NCI-H2196 (cell line): ENCODE data around the gene TM2D3.
A peak's percentile ranks its signal among the peaks of the same experiment; 100 is the strongest.

Source experiments
- DNase-seq: peaks from one replicate; lab custom pipeline; 2025; ENCODE audit not compliant: unreplicated experiment; lab: John Stamatoyannopoulos, UW

TM2D3 gene

DNA sequence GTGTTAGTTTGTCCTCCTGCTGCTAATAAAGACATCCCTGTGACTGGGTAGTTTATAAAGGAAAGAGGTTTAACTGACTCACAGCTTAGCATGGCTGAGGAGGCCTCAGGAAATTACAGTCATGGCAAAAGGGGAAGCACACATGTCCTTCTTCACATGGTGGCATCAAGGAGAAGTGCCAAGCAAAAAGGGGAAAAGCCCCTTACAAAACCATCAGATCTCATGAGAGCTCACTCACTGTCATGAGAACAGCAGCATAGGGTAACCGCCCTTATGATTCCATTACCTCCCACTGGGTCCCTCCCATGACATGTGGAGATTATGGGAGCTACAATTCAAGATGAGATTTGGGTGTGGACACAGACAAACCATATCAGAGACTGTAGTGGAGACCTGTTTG, 27.0 kb downstream of the TM2D3 start:
- DNase-seq = no peak

DNA sequence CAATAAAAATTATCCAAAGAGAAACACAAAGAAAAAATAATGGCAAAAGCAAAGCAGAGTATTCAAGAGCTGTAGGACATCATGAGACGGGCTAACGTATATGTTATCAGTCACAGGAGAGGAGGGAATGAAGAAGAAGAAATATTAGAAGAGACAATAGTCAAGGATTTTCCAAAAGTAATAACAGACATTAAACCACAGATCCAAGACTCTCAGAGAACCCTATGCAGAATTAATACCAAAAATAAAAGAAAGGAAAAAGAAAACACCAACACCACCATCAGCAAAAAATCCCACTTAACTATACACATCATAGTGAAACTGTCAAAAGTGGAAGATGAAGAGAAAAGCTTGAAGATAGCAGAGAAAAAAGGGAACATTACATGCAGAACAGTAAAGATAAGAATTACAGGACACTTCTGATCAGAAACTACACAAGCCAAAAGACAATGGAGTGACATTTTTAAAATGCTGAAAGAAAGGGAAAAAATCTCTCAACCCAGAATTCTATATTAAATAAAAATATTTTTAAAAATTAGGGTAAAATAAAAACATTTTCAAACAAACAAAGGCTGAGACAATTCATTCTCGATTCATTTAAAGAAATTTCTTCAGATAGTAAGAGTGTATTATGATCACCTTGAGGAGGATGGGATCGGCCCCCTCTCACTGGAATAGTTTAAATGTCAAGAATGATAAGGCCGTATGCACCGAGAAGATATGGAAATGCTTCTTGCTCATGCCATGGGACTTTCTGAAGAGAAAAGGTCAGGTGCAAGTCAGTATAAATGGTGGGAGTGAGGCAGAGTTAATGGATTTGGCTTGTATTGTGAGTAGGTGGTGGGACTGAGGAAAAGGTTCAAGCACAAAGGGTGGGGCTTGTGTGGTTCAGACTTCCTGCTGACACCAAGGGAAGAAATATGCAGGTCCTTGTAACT, 28.5 kb downstream of the TM2D3 start:
- no peak for DNase-seq

- DNase-seq = no peak
Measured at GRCh38 chr15:101621961-101622360, 30.2 kb downstream of the TM2D3 start.

- DNase-seq = no peak
Measured at GRCh38 chr15:101620671-101621070, 31.5 kb downstream of the TM2D3 start.

DNA sequence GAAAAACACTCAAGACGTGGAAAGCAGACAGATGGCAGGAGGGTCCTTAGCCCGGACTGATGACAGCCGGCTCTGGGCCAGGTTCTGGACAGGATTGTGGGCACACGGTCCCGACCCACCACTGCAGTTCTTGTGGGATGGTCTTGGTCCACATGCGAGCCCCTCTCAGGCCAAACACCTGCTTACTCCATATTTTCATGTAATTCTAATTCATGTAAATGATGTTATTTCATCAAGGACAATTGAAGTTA, 32.6 kb downstream of the TM2D3 start:
- DNase-seq = no peak

- DNase-seq = no peak
Measured at GRCh38 chr15:101618851-101619614, 33.1 kb downstream of the TM2D3 start.

DNA sequence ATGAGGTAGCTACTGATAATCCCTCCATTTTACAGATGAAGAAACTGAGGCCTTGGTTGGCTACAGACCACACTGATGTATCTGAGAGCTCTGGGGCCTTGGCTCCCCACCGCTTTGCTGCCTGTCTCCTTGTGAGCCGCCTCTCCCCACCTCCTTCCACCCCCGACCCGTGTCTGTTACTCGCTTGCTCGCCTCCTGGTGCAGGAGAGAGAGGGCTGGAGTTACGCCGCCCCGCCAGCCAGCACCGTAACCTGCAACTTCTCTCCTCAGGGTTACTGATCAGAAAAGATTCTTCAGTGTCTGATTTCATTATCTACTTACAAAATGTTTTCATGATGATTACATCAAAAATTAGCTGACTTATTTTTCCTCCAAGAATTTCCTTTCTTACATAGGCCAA, 34.1 kb downstream of the TM2D3 start:
- DNase-seq = no peak

- DNase-seq = no peak
Measured at GRCh38 chr15:101617390-101617965, 34.7 kb downstream of the TM2D3 start.

GRCh38 chr15:101615986-101616848, 36.0 kb downstream of the TM2D3 start:
- peak; percentile 33 for DNase-seq

- no peak for DNase-seq
Measured at GRCh38 chr15:101615414-101615985, 36.7 kb downstream of the TM2D3 start.

- no peak for DNase-seq
Measured at GRCh38 chr15:101614761-101615160, 37.4 kb downstream of the TM2D3 start.

- DNase-seq = no peak
Measured at GRCh38 chr15:101614001-101614585, 38.1 kb downstream of the TM2D3 start.

DNA sequence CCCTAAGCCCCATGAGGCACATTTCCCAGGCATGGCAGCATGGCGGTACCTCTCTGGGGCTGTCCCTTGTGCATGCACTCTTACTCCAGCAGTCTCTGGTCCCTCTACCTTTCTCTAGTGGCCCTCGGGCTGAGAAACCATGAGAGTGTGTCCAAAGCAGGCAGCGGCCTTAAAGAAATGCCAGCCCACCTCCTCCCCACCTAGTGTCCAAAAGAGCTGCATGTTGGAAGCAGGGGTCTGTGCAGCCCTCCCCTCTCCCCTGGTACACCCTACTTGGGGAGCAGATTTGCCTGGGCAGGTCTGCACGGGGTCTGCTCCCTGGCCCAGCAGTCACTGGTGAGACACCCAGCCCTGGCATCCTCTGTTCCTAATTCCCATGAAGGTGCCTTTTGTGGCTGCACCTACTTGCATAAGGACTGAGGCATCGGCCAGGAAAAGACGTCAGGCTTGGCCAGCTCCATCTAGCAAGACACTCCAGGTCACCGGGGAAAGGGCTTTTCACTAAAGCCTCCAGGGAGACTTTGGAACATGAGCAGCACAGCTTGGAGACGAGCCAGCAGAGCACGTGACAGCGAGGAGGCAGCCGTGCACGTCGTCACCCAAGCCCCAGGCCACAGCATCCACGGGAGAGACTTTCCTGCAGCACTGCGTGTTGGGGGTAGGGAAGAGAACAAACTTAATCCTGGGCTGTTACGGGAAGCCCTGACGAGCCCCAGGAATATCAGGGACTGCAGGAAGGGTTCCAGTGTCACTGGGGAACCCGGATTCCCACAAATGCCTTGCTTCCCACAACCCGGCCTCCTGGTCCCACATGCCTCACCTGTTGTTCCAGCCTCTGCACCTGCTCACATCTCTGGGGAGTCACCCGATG, 38.8 kb downstream of the TM2D3 start:
- DNase-seq = peak; percentile 17

DNA sequence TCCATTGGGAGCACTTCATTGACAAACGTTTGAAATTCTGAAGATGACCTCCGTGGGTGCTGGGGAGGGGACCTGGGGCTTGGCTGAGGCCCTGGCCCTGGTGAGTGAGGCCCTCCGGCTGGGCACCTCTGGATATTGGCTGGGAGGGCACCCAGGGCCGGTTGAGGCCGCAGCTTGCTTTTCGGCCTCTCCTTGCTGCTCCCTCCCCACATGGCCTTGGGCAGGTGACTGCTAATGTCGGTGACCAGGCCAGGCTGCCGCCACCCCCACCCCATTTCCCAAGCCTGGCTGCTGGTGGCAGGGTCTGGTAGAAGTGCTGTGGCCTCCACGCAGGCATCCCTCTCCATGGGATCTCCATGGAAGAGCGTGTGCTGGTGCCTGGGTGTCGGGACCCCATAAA, 39.5 kb downstream of the TM2D3 start:
- no peak for DNase-seq

- DNase-seq = no peak
Measured at GRCh38 chr15:101611580-101612299, 40.4 kb downstream of the TM2D3 start.

- DNase-seq = no peak
Measured at GRCh38 chr15:101611007-101611406, 41.2 kb downstream of the TM2D3 start.

- DNase-seq = no peak
Measured at GRCh38 chr15:101610611-101611000, 41.6 kb downstream of the TM2D3 start.

DNA sequence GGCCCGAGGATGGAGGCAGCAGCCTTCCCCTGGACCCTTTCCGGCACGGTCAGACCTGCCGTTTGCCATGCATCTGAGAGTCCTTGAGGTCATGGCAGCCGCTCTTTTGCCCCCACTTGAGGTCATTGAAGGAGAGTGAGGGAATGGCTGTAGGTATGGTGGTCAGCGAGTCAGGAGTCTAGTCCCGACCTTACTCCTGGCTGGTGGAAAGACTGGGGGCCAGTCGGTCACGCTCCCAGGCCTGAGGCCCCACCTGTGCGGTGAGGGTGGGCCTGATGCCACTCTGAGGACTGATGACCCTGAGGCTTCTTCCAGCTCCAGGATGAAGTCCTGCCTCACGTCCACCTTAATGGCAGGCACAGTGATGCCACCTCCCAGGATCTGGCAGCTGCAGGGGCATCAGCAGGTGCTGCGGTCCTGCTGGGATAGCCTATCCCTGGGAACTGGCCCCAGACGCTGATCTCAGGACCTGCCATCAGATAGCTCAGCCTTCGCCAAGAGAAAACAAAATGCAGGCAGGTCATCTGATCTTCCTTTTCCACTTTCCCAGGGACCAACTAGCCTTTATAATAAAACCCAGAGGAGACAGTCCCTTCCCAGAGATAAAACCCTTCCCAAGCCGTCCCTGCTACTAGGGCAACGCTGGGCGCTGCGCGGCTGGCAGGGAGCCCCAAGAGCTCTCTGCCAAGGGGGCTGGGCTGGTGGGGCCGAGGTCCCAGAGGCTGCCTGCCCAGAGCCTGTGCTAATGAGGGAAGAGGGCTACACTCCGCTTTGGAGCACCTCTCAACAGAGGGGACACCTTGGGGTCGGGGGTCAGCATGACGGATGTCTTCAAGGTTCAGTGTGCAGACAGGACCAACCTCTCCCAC, 42.2 kb downstream of the TM2D3 start:
- no peak for DNase-seq
